ENCODE data around the gene LSM14B.
"Not testable (repeated sequence)": the region's sequence is repeated elsewhere in the genome, so short reads cannot be mapped to it uniquely, and the experiment has no call there.

The LSM14B gene

DNA sequence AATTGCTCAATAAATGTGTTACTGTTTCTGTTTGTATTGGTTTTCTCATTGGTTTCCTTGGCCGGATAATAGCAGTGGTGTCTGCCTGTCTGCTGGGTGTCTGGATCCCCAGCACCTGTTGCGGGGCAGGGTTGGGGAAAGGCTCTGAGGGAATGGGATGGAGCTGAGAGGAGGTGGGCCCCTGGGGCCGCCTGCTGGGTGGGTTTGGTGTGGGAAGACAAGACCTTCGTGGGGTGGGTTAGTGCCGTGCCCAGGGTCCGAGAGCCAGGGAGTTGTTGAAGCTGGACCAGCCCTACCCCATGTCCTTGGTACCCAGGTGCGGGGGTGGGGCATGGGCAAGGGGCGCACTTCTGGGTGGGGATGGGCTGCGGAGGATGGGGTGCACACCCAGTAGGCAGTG lies 25.3 kb downstream of the LSM14B start:
- DNase-seq: no peak

DNA sequence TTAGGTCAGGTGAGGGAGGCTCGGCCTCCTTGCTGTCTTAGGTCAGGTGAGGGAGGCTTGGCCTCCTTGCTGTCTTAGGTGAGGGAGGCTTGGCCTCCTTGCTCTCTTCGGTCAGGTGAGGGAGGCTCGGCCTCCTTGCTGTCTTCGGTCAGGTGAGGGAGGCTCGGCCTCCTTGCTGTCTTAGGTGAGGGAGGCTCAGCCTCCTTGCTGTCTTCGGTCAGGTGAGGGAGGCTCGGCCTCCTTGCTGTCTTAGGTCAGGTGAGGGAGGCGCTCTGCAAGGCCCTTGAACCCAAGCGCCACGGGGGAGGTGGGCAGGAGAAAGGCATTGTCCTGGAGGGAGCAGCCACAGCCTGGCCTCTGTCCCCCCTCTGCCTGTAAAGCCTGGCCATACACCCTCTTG lies 26.1 kb downstream of the LSM14B start:
- DNase-seq: not testable (repeated sequence)

DNA sequence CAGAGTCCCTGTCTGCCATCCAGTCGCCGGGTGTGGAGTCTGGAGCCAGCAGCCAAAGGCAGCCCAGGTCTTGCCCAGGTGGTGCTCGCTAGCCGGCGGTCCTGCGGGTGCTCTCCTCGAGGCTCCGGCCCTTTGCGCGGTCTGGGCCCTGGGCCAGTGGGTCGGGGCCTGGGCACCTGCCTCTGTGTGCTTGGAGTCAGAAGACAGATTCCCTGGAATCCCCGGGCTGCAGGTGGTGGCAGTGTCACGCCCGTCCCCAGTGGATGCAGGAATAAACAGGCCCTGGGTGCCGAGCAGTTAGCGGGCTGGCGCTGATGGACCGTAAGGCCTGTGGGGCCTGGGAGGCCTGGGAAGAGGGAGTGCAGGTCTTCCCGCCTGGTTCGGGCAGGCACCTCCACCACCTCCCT lies 26.6 kb downstream of the LSM14B start:
- no peak for DNase-seq

DNA sequence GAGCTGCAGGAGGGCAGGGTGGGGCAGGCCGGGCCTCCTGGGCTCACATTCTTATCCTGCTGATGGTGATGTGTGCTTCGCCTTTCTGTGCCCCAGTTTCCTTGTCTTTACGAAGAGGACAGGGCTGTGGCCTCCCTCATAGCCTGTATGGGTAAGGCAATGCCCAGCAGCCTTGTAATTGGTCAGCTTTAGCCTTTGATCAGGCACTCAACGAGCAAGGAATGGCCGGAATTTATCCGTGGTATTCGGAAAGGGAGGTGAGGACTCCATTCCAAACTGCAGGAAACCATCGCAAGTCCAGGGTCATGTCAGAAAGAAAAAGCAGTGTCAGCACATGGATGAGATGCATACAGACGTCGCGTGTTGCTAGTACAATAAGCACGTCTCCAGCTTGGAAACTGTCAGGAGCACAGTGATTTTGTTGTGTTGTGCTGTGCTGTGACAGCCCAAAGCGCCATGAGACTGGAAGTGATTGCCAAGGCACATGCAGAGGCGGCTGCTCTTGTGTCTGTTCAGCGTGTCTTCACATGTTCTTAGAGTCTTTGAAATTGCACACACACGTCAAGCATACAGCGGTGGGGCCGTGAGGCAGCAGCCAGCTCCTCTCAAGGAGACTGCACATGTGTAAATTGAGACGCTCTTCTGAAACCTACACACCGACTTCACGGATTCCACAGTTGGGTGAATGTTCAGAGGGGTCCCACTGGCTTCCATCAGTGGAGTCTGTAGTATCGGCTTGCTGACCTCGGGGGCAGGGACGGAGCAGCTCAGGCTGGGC lies 27.4 kb downstream of the LSM14B start:
- no peak for DNase-seq

DNA sequence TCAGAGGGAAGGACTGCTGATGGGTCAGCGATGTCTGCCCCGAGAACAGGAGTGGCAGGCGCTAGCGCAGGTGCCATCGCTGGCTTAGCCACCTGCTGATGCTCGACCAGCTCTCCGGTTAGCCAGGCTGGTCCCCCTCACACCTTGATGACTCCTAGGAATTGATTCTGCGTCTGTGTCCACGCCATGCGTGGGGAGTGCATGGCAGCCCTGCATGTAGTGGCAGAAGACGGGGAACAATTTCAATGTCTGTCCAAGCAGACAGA lies 28.0 kb downstream of the LSM14B start:
- DNase-seq: no peak

DNA sequence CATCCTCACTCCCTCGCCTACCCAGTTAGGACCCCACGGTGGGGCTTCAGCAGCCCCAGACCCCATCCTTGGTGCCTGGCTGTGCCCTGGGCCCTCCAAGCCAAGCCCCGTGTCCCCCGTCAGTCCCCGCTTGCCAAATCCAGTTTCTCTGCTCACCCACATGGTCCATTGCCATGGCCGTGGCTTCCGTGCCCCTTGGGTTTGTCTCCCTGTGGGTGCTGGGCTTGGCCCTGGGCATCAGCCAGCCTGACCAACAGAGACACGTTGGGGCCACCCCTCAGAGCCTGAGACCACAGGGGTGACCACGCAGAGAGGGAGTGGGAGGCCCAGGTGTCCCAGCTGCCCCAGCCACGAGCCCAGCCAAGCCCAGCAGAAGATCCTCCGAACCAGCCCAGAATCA lies 28.9 kb downstream of the LSM14B start:
- DNase-seq: no peak

DNA sequence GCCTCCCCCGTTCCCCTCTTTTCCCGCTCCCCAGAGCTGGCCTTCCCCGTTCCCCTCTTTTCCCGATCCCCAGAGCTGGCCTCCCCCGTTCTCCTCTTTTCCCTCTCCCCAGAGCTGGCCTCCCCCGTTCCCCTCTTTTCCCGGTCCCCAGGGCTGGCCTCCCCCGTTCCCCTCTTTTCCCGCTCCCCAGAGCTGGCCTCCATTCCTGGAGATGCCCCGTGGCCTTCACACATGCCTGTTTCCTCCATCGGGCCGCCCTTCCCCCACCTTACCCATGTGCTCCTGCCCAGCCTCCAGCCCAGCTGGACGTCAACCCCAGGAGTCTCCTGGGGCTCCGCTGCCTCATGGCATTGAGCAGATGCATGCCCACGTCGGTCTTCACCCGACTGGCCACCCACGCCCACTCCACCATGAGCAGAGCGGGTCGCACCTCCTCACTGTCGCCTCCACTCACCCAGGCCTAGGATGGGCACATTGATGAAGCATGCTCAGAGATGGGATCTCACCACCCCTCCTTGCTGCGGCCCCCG lies 29.6 kb downstream of the LSM14B start:
- no peak for DNase-seq

DNA sequence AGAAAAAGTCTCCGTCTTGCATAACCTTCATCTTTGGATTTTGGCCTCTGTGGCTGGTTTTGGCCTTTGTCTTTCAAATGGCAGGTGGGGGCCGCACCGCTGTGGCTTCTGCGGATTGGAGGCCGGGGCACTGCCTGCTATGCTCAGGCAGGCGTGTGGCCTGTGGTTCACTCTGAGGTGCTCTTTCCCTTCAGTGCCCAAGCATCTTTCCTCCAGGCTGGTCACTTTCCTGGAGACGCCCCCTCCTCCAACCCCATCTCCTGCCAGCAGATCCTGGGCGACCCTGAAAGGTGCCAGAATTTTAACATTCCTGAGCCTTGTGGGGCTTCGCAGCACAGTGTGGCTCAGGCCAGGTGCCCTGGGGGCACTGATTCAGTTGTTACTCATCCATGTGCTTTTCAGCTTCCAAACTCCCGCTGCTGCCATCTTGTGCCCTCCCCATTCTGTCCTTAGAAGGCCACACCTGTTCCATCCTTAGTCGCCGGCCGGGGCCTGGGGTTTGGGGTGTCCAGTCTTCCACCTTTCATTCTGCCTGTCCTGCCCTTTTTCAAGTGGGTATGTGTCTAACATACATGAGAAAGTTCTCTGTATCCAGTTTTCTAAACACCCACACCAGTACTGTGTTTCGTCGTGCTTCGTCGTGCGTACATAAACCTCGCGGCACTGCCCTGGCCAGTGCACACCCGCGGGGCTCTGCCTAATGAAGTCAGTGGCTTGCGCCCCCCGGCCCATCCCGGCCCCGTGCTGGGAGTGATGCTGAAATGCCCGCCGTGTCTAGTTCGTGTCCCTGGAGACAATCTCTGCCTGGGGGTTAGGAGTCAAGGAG lies 33.4 kb downstream of the LSM14B start:
- no peak for DNase-seq

DNA sequence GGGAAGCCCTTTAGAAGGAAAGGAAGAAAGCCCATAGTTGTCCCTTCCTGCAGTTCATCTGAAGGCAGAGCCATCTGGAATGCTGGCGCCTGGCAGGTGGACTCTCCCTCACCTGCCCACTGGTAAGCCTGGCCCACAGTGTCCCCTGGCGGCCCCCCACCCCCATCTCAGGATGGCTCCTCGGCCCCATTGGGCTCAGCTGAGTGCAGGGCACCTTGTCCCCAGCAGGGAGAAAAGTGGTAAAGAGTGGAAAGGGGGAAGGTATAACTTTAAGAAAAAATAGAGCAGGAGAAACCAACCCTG lies 33.9 kb downstream of the LSM14B start:
- no peak for DNase-seq

DNA sequence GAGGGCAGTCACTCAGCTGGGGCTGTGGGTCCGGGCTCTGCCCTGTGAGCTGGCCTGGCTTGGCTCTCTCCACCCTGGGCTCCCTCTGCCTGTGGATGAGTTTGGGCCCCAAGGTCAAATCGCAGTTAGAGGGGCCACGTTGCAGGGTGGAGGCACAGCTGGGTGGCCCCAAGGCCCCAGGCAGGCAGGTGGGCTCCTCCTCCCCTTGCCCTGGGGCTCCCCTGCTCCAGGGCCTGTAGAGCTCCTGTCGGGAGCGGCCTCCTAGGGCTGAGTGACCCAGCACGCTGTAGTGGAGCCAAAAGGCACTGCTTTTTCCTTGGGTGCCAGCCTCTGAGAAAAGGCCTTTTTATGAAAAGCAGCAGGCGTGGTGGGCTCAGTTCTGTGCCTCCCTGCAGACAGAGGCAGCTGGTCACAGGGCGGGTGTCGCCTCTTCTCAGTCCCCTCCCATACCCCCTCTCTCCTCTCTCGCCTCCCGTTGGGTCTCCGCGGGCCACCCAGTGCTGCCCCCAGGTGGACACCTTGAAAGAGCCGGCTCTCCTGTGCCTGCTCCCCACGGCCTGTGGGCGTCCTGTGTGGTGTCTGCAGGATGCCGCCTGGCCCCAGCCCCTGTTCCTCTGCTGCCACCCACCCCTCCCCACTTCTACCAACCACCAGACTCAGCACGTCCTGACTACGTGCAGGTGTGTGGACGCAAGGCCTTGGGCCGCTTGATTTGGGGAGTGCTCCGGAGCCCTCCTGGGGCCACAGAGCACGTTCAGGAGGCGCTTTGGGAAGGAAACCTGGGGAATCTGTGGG lies 34.5 kb downstream of the LSM14B start:
- peak; percentile 23 to 38 for DNase-seq

DNA sequence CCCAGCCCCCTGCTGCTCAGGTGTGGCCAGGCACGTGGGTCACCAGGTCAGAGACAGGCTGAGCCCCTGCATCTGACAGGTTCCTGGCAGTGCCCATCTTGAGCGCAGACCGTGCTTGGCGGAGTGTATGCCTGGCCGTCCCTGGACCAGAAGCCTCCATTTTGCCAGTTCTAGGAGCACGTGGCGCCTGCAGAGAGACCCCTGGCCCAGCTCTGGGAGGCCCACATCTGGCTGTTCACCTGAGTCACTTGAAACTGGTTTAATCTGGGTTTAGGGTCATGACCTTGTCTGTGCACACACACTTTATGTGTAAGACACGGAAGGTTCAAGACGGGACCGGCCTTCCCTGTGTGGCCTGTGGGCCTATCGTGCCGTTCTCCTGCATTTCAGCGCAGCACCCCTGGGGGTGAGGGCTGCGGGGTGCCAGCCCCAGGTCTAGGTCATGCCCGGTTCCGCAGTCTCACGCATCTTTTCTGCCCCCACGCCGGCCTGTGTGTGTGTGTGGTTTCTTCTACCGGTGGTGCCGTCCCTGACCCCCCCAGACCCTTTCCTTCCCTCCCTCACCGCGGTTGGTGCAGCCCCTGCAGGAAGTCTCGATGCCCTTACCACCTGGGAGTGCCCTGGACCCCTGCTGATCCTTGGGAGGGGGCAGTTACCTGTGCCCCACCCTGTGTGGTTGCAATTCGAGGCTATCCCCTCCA lies 35.3 kb downstream of the LSM14B start:
- no peak for DNase-seq

DNA sequence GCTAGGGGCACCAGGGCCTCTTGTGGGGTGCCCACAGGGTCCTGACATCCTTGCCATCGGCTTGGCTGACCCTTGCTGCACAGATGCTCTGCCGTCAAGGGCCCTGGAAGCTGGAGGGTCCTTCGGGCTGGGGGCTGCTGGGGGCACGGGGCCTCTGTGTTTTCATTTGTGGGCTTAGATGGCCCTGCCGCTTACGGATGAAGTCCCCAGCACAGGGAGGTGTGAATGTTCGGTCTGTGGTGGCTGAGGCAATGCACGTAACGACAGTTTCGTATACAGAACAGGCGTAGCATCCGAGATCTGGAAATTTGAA lies 35.8 kb downstream of the LSM14B start:
- DNase-seq: no peak

DNA sequence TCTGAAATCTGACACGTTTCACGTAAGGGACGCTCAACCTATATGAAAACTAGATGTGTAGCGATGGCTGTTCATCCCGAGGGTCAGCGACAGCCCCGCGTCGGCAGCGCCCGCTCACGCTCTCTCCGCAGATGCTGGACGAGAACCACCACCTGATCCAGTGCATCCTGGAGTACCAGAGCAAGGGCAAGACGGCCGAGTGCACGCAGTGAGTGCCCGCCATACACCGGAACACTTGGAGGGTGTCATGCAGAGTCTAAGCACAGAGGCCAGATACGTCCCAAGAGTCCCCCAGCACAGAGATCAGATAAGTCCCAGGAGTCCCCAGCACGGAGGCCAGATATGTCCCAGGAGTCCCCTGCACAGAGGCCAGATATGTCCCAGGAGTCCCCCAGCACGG lies 36.3 kb downstream of the LSM14B start:
- no peak for DNase-seq

DNA sequence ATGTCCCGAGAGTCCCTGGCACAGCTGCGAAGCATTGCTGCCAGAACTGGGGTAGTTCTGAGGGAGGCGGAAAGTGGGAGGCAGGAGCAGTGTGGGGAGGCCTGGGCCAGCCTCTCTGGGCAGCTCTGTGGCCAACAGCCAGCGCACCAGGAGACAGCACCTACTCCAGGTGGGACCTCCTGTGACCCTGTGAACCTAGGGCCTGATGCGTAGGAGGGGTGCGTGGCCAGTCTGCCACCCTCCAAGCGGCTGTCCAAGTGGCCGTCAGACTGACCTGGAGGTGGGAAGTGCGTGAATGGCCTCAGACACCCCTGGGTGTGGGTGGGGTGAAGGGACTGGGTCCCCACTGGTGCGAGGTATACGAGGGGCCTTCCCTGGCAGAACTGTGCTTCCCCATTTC lies 36.8 kb downstream of the LSM14B start:
- no peak for DNase-seq

DNA sequence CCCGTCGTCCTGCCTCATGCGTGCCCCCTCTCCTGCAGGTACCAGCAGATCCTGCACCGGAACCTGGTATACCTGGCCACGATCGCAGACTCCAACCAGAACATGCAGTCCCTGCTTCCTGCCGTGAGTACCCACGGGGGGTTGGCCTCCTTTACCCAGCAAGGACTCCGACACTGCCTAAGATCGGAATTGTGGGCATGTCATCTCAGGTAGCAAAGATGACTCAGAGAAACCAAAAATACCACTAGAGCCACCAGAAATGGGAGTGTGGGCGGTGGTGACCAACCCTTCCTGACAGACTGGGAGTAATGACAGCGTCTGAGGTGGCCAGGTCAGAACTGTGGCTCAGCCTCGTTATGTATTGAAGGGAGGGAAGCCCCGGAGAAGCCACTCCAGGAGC lies 37.6 kb downstream of the LSM14B start:
- no peak for DNase-seq

DNA sequence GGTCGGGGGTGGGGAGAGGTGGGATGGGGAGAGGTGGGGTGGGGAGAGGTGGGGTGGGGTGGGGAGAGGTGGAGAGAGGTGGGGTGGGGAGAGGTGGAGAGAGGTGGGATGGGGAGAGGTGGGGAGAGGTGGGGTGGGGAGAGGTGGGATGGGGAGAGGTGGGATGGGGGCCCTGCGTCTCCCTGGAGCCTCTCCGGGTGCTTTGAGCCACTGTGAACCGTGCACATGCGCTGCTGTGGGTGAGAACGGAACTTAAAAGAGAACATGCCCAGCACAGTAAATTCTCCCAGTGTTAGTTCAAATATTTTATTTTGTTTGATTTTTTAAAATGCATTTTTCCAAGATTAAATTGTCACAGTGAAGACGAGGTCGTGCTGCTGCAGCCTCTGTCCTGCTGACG lies 38.0 kb downstream of the LSM14B start:
- no peak for DNase-seq

DNA sequence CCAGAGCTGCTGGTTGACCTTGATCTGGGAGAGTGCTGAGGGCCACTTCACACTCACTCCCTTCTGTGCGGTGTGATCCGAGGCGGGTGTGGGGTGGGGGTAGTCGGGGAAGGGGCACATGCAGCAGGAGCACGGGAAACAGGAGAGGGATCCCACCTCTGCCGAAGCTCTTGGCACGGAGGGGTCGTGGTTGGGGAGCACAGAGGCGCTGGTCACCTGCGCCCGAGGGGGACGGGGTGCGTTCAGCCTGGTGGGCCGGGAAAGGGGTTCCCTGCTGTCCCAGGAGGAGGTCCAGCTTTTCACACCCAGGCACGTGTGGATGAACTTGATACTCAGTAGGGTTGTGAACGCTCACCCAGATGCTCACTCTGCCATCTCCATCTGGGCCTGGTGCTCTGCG lies 38.6 kb downstream of the LSM14B start:
- DNase-seq: no peak

DNA sequence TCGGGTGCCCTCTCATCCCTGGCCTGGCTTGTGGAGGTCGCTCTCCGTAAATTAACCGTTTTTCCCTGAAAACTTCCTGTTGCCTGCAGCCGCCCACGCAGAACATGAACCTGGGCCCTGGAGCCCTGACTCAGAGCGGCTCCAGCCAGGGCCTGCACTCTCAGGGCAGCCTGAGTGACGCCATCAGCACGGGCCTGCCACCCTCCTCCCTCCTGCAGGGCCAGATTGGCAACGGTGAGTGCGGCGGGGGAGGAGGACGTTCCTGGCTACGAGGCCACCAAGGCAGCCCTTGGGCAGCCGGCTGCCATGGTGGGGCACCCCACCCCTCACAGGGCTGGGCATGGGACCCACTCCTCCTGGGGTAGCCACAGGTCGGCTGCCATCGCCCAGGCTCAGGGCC lies 39.1 kb downstream of the LSM14B start:
- no peak for DNase-seq

DNA sequence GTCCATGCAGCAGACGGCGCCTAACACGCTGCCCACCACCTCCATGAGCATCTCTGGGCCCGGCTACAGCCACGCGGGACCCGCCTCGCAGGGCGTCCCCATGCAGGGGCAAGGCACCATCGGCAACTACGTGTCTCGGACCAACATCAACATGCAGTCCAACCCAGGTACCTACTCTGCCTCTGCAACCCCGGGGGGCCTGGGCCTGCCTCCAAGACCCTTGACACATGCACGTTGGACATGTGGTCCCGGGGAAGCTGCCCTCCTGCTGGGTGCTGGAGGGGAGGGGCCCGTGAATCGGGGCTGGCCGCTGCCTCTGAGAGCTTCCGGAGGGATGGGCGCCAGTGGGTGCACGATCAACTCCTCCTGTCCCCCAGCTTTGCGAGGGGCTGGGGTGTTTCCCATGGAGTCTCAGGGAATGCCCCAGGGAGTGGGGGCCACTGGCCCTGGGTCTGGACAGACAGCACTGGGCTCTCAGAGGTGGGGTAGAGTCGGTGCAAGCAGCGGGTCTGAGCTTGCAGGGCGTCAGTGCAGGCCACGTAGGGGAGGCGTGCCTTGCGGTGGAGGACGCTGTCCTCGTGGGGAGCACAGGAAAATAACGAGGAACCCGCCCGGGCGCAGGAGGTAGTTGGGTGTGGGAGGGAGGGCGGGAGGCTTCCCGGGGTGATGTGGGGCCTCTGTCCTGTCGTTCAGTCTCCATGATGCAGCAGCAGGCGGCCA lies 40.6 kb downstream of the LSM14B start:
- no peak for DNase-seq

DNA sequence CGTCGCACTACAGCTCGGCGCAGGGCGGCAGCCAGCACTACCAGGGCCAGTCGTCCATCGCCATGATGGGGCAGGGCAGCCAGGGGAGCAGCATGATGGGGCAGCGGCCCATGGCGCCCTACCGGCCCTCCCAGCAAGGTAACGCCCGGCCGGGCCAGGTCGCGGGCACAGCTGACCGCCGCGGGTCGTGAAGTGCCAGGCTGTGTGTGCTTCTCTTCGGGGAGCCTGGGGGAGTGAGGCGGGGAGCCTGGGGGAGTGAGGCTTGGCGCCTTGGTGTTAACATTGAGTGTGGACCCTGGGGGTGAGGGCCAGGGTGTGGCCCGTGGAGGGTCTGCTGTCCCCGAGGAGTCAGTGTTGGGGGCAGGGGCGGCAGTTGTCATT lies 41.2 kb downstream of the LSM14B start:
- DNase-seq: no peak

DNA sequence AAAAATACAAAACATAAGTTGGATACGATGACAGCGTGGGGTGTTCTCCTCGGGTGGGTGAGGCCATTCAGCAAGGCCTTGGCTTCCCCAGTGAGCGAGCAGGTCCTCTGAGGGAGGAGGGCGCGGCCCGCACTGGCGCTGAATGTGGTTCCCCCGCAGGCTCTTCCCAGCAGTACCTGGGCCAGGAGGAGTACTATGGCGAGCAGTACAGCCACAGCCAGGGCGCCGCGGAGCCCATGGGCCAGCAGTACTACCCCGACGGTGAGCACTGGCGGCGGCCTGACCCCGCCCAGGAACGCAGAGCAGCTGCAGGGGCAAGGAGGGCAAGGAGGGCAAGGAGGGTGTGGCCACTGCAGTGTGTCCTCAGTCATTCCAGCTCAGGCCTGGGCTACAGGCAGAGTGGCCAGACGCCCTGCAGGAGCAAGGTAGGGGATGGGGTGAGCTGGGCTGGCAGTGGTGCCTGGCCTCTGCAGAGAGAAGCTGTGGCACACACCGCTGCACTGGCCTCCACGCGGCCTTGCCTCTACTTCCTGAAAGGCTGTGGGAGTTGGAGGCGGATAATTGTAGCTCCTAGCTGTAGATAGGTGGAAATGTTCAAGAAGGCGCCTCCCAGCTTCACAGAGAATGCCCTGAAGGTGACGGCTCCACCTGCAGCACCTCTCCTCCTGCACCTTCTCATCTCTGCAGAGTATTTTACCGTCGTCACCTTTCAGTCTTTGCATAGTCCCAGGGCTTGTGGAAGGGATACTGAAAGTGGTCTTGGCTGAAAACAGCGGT lies 41.9 kb downstream of the LSM14B start:
- DNase-seq: no peak
